Measurements from ENCODE around the gene CLHC1.

The CLHC1 gene

GRCh38 chr2:55168221-55169154, 63.6 kb downstream of the CLHC1 start:
- DNase-seq: peak; percentile 85

- DNase-seq: no peak
These were observed 66.5 kb downstream of the CLHC1 start for GRCh38 chr2:55165626-55166025.

- DNase-seq: no peak
These were observed 67.3 kb downstream of the CLHC1 start for GRCh38 chr2:55164534-55165480.

- DNase-seq: no peak
These were observed 68.1 kb downstream of the CLHC1 start for GRCh38 chr2:55163941-55164390.

GRCh38 chr2:55163274-55163721, 68.8 kb downstream of the CLHC1 start:
- no peak for DNase-seq

GRCh38 chr2:55162284-55163006, 69.6 kb downstream of the CLHC1 start:
- DNase-seq: no peak

- DNase-seq: no peak
These were observed 70.5 kb downstream of the CLHC1 start for GRCh38 chr2:55161295-55162210.

- DNase-seq: no peak
These were observed 71.7 kb downstream of the CLHC1 start for GRCh38 chr2:55160422-55160821.

GRCh38 chr2:55159752-55160151, 72.3 kb downstream of the CLHC1 start:
- no peak for DNase-seq

- DNase-seq: no peak
These were observed 72.9 kb downstream of the CLHC1 start for GRCh38 chr2:55159037-55159651.

GRCh38 chr2:55158111-55158814, 73.8 kb downstream of the CLHC1 start:
- DNase-seq: peak; percentile 69

GRCh38 chr2:55157474-55157884, 74.6 kb downstream of the CLHC1 start:
- DNase-seq: peak; percentile 96

- peak; percentile 51 for DNase-seq
These were observed 75.1 kb downstream of the CLHC1 start for GRCh38 chr2:55156984-55157383.

- no peak for DNase-seq
These were observed 75.8 kb downstream of the CLHC1 start for GRCh38 chr2:55156326-55156725.

GRCh38 chr2:55155764-55156281, 76.3 kb downstream of the CLHC1 start:
- no peak for DNase-seq

- no peak for DNase-seq
These were observed 76.9 kb downstream of the CLHC1 start for GRCh38 chr2:55155206-55155605.

- no peak for DNase-seq
These were observed 77.5 kb downstream of the CLHC1 start for GRCh38 chr2:55154525-55155030.

- no peak for DNase-seq
These were observed 78.4 kb downstream of the CLHC1 start for GRCh38 chr2:55153584-55154299.
